BLaER1 (cell line): ENCODE data around the gene TMEM232.
"Not testable (repeated sequence)": the region's sequence is repeated elsewhere in the genome, so short reads cannot be mapped to it uniquely, and the experiment has no call there.

Experiments
- H3K27ac ChIP-seq: shearing (Covaris generic); formaldehyde crosslinking; 2 replicates; pipeline ENCODE4 v1.8.1; 2022
- H3K27me3 ChIP-seq: shearing (Covaris generic); formaldehyde crosslinking; 2 replicates; pipeline ENCODE4 v1.8.1; 2022
- H3K36me3 ChIP-seq: shearing (Covaris generic); formaldehyde crosslinking; 2 replicates; pipeline ENCODE4 v1.8.1; 2022
- H3K4me1 ChIP-seq: shearing (Covaris generic); formaldehyde crosslinking; 2 replicates; pipeline ENCODE4 v1.8.1; 2022
- H3K4me2 ChIP-seq: shearing (Covaris generic); formaldehyde crosslinking; 2 replicates; pipeline ENCODE4 v1.8.1; 2022
- H3K4me3 ChIP-seq: shearing (Covaris generic); formaldehyde crosslinking; 2 replicates; pipeline ENCODE4 v1.8.1; 2022
- H3K9ac ChIP-seq: shearing (Covaris generic); formaldehyde crosslinking; 2 replicates; pipeline ENCODE4 v1.8.1; 2022
- H3K9me3 ChIP-seq: shearing (Covaris generic); formaldehyde crosslinking; 2 replicates; pipeline ENCODE4 v1.8.1; 2022
- H4K20me1 ChIP-seq: shearing (Covaris generic); formaldehyde crosslinking; 2 replicates; pipeline ENCODE4 v1.8.1; 2022
- Cebpa-rat ChIP-seq: shearing (Covaris generic); IDR thresholded peaks from 2 replicates; pipeline ENCODE4 v1.8.1; 2022

Gene TMEM232

GRCh38 chr5:110716247-110717245 lies 9.9 kb downstream of the TMEM232 start:
- no peaks in the 10 kb centered on the region for H3K27me3 ChIP-seq
- no peak overlapping the region for H3K4me2 ChIP-seq
- no peak for TF ChIP-seq Cebpa-rat

GRCh38 chr5:110707260-110707844 lies 19.1 kb downstream of the TMEM232 start:
- no peak for TF ChIP-seq Cebpa-rat
- H3K4me2 ChIP-seq: no peak overlapping the region
- no peaks in the 10 kb centered on the region for H3K4me1 ChIP-seq
- H4K20me1 ChIP-seq: no peaks in the 10 kb centered on the region
- H3K27me3 ChIP-seq: no peaks in the 10 kb centered on the region
- H3K4me3 ChIP-seq: no peak overlapping the region
- no peaks in the 10 kb centered on the region for H3K9me3 ChIP-seq
- H3K36me3 ChIP-seq: no peaks in the 10 kb centered on the region
- H3K9ac ChIP-seq: no peak overlapping the region
- no peak overlapping the region for H3K27ac ChIP-seq

More at GRCh38 chr5:110716247-110717245, 9.9 kb downstream of the TMEM232 start:
- Histone ChIP-seq H3K27ac (no peak overlapping the region), H3K36me3 (no peaks in the 10 kb centered on the region), H3K9me3 (no peaks in the 10 kb centered on the region), H3K4me1 (no peaks in the 10 kb centered on the region), H4K20me1 (no peaks in the 10 kb centered on the region), H3K9ac (no peak overlapping the region), H3K4me3 (no peak overlapping the region)

- no peaks in the 10 kb centered on the region for H3K27me3 ChIP-seq
- H3K4me2 ChIP-seq: no peak overlapping the region
- H3K4me1 ChIP-seq: no peaks in the 10 kb centered on the region
- no peak for TF ChIP-seq Cebpa-rat
- H3K9ac ChIP-seq: no peak overlapping the region
- no peaks in the 10 kb centered on the region for H4K20me1 ChIP-seq
- no peak overlapping the region for H3K4me3 ChIP-seq
- no peak overlapping the region for H3K27ac ChIP-seq
- H3K9me3 ChIP-seq: no peaks in the 10 kb centered on the region
- H3K36me3 ChIP-seq: no peaks in the 10 kb centered on the region
Observed at GRCh38 chr5:110705349-110705748, 21.1 kb downstream of the TMEM232 start.

GRCh38 chr5:110703481-110703880 lies 23.0 kb downstream of the TMEM232 start:
- no peak overlapping the region for H3K4me3 ChIP-seq
- no peaks in the 10 kb centered on the region for H3K9me3 ChIP-seq
- no peak overlapping the region for H3K27ac ChIP-seq
- TF ChIP-seq Cebpa-rat: no peak
- H3K4me1 ChIP-seq: peaks cover 6% of the 10 kb centered on the region
- H3K4me2 ChIP-seq: no peak overlapping the region
- H4K20me1 ChIP-seq: no peaks in the 10 kb centered on the region
- H3K36me3 ChIP-seq: no peaks in the 10 kb centered on the region
- no peak overlapping the region for H3K9ac ChIP-seq
- H3K27me3 ChIP-seq: no peaks in the 10 kb centered on the region

GRCh38 chr5:110702704-110703103 lies 23.8 kb downstream of the TMEM232 start:
- Histone ChIP-seq H3K9me3 (no peaks in the 10 kb centered on the region), H4K20me1 (no peaks in the 10 kb centered on the region), H3K27ac (no peak overlapping the region), H3K4me1 (peaks cover 9% of the 10 kb centered on the region), H3K4me3 (no peak overlapping the region), H3K27me3 (no peaks in the 10 kb centered on the region), H3K9ac (no peak overlapping the region), H3K4me2 (no peak overlapping the region), H3K36me3 (no peaks in the 10 kb centered on the region)
- no peak for TF ChIP-seq Cebpa-rat

GRCh38 chr5:110702300-110702699 lies 24.2 kb downstream of the TMEM232 start:
- Histone ChIP-seq H3K9me3 (no peaks in the 10 kb centered on the region), H3K4me1 (peaks cover 9% of the 10 kb centered on the region), H3K9ac (no peak overlapping the region), H3K27ac (no peak overlapping the region), H3K4me2 (no peak overlapping the region), H3K27me3 (no peaks in the 10 kb centered on the region), H3K4me3 (no peak overlapping the region), H4K20me1 (no peaks in the 10 kb centered on the region), H3K36me3 (no peaks in the 10 kb centered on the region)
- TF ChIP-seq Cebpa-rat: no peak

GRCh38 chr5:110692669-110693068 lies 33.8 kb downstream of the TMEM232 start:
- H3K4me2 ChIP-seq, H3K4me3 ChIP-seq: not testable (repeated sequence)

GRCh38 chr5:110690587-110690986 lies 35.9 kb downstream of the TMEM232 start:
- not testable (repeated sequence) for H3K4me2 ChIP-seq, H3K4me3 ChIP-seq, H3K9ac ChIP-seq, H3K9me3 ChIP-seq, H4K20me1 ChIP-seq, H3K4me1 ChIP-seq, H3K27ac ChIP-seq, H3K27me3 ChIP-seq, H3K36me3 ChIP-seq

More at GRCh38 chr5:110692669-110693068, 33.8 kb downstream of the TMEM232 start:
- not testable (repeated sequence) for H3K36me3 ChIP-seq, H3K4me1 ChIP-seq, H3K27me3 ChIP-seq, H3K9me3 ChIP-seq, H3K9ac ChIP-seq, H3K27ac ChIP-seq, H4K20me1 ChIP-seq

- no peak overlapping the region for H3K27ac ChIP-seq
- H3K4me1 ChIP-seq: no peaks in the 10 kb centered on the region
- no peak overlapping the region for H3K9ac ChIP-seq
- no peaks in the 10 kb centered on the region for H3K27me3 ChIP-seq
- H4K20me1 ChIP-seq: no peaks in the 10 kb centered on the region
- TF ChIP-seq Cebpa-rat: no peak
- no peaks in the 10 kb centered on the region for H3K9me3 ChIP-seq
- H3K36me3 ChIP-seq: no peaks in the 10 kb centered on the region
- no peak overlapping the region for H3K4me2 ChIP-seq
- no peak overlapping the region for H3K4me3 ChIP-seq
Observed at GRCh38 chr5:110687485-110687884, 39.0 kb downstream of the TMEM232 start.

GRCh38 chr5:110686270-110686669 lies 40.2 kb downstream of the TMEM232 start:
- Histone ChIP-seq H3K36me3 (no peaks in the 10 kb centered on the region), H3K9me3 (no peaks in the 10 kb centered on the region), H3K27me3 (no peaks in the 10 kb centered on the region), H3K4me1 (no peaks in the 10 kb centered on the region), H3K9ac (no peak overlapping the region), H3K27ac (no peak overlapping the region), H3K4me3 (no peak overlapping the region), H3K4me2 (no peak overlapping the region), H4K20me1 (no peaks in the 10 kb centered on the region)
- TF ChIP-seq Cebpa-rat: no peak
